Peyer's patch (tissue), 4 donors: Measurements from ENCODE around the gene HMX1. TPM values are rescaled to one million over a fixed set of nuclear protein-coding genes. Genes with fewer than 3 reads are reported as not detected.
A peak's percentile ranks its signal among the peaks of the same experiment; 100 is the strongest.

Experiments used
- DNase-seq, 3 donors: peaks; one replicate each; pipeline ENCODE4 v3.0.0-alpha.2; 2017 to 2019
- H3K27ac ChIP-seq, 4 donors: fragments of 200-600 bp; sonication (generic); one replicate each; pipeline ENCODE4 v1.5.1; 2016 to 2019
- H3K27me3 ChIP-seq, 2 donors: fragments of 200-600 bp; sonication (generic); one replicate each; pipeline ENCODE4 v1.5.1; 2019
- H3K36me3 ChIP-seq, 3 donors: fragments of 200-600 bp; sonication (generic); one replicate each; pipeline ENCODE4 v1.5.1; 2016 to 2019
- H3K4me1 ChIP-seq, 4 donors: fragments of 200-600 bp; sonication (generic); one replicate each; pipeline ENCODE4 v1.5.1; 2016 to 2019
- H3K4me3 ChIP-seq, 4 donors: fragments of 200-600 bp; sonication (generic); 1 replicate in 3 of 4; 2 replicates in 1 of 4; pipeline ENCODE4 v1.5.1; 2016 to 2019; ENCODE audit warnings: mild to moderate bottlenecking in 1 of 4
- H3K9me3 ChIP-seq, 4 donors: fragments of 200-600 bp; sonication (generic); one replicate each; pipeline ENCODE4 v1.5.1; 2016 to 2019; ENCODE audit warnings: mild to moderate bottlenecking in 1 of 4
- POLR2A ChIP-seq, 2 donors: fragments of 450-650 bp; IDR thresholded peaks; one replicate each; pipeline ENCODE4 v1.5.1; 2017; ENCODE audit warnings: antibody characterized with exemption in 2 of 2, mild to moderate bottlenecking in 2 of 2, moderate library complexity in 2 of 2
- total RNA-seq, 4 donors: library from RNA; depleted of rRNA; stranded (reverse); fragments of >200 nt; gene quantifications; one replicate each; pipeline ENCODE4 v1.1.0, GENCODE V29; 2016
- TF ChIP-seq, protein P1 (sequence below), 6 experiments: fragments of 450-650 bp in 4 of 6; fragments of 200-600 bp in 2 of 6; sonication (generic) in 1 of 6; IDR thresholded peaks; one replicate each; pipeline ENCODE4 v1.5.1; 2017 to 2019; ENCODE audit warnings: antibody characterized with exemption in 6 of 6, mild to moderate bottlenecking in 3 of 6, moderate library complexity in 1 of 6

HMX1 gene
- total RNA-seq, 4 donors from 2014 or later = not detected

DNA sequence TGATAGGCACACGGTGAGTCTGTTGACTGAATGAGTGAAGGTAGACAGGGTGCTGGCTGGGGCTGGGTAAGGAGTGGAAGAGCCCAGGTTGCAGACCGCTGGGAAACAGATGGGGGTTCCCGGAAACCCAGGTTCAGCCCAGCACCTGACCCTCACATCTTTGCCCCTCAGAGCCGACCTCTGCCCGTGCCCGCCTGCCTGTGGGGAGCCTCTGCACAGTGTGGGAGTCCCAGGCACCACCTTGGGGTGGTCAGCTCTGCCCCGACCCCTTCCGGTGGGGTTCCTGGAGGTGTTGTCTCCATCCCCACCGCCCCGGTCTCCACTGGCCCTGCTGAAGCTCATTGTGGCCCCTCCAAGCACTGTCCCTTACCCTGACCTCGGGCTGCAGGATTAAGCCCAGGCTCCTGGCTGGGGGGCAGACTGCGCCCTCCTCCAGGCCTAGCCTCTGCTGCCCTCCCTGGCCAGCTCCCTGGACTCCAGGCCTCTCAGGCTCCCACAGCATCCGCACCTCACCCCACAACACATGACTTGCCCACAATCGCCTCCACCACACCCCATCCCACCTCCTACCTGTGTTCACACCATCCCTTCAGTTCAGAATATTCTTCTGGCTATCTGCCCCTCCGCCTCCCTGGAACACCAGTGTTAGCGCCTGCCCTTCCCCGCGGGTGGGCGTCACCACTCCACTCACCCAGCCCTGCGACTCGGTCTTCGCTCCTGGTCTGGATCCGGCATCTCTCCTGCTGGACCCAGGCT, 21.4 kb downstream of the HMX1 start:
- H3K9me3 ChIP-seq = no peaks in the 10 kb centered on the region
- H3K4me1 ChIP-seq = no peaks in the 10 kb centered on the region
- no peaks in the 10 kb centered on the region for H3K27me3 ChIP-seq
- no peak overlapping the region for H3K27ac ChIP-seq
- H3K36me3 ChIP-seq = no peaks in the 10 kb centered on the region
- DNase-seq = peak in 1 of 3 donors; percentile 30
- no peak for TF ChIP-seq POLR2A (IDR thresholded peaks at IDR 0.05)
- TF ChIP-seq, protein P1, sequence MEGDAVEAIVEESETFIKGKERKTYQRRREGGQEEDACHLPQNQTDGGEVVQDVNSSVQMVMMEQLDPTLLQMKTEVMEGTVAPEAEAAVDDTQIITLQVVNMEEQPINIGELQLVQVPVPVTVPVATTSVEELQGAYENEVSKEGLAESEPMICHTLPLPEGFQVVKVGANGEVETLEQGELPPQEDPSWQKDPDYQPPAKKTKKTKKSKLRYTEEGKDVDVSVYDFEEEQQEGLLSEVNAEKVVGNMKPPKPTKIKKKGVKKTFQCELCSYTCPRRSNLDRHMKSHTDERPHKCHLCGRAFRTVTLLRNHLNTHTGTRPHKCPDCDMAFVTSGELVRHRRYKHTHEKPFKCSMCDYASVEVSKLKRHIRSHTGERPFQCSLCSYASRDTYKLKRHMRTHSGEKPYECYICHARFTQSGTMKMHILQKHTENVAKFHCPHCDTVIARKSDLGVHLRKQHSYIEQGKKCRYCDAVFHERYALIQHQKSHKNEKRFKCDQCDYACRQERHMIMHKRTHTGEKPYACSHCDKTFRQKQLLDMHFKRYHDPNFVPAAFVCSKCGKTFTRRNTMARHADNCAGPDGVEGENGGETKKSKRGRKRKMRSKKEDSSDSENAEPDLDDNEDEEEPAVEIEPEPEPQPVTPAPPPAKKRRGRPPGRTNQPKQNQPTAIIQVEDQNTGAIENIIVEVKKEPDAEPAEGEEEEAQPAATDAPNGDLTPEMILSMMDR (IDR thresholded peaks at IDR 0.05) = no peak
- no peak overlapping the region for H3K4me3 ChIP-seq

DNA sequence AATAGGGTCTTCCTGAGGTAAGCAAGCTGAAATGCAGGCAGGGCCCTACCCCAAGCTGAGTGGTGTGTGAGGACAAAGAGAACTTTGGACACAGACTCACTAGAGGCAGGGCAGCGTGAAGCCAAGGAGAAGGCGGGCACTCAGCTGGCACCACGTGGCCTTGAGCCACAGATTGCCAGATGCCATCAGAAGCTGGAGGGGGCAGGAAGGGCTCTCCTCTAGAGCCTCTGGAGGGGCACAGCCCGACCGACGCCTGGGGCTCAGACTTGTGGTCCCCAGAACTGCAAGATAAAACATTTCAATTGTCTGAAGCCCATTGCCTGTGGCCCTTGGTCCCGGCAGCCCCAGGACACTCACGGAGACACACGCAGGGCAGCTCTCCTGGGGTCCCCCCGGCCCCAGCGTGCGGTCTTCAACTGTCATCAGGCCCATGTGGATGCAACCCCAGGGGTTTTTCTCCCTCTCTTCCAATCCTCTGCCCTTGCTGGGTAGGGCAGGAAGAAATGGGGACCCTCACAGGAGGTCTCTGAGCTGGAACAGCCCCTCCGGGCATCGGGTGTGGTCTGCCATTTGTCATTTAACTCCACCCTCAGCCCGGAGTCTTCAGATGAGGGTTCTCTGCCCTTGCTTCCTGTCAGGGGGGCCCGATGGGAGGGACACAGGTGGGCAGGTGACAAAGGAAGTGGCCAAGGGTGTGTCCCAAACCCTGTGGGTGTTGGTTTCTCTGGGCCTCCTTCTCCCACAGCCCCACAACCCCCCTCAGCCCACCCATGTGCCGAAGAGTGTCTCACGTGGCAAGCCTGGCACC, 22.2 kb downstream of the HMX1 start:
- H3K9me3 ChIP-seq = no peaks in the 10 kb centered on the region
- no peak overlapping the region for H3K27ac ChIP-seq
- H3K4me1 ChIP-seq = no peaks in the 10 kb centered on the region
- no peaks in the 10 kb centered on the region for H3K27me3 ChIP-seq
- DNase-seq = peak in 1 of 3 donors; percentile 27
- H3K36me3 ChIP-seq = no peaks in the 10 kb centered on the region
- TF ChIP-seq POLR2A (IDR thresholded peaks at IDR 0.05) = no peak
- TF ChIP-seq, protein P1 (IDR thresholded peaks at IDR 0.05) = no peak
- H3K4me3 ChIP-seq = no peak overlapping the region

- no peak overlapping the region for H3K27ac ChIP-seq
- TF ChIP-seq, protein P1 (IDR thresholded peaks at IDR 0.05) = no peak
- TF ChIP-seq POLR2A (IDR thresholded peaks at IDR 0.05) = no peak
- no peaks in the 10 kb centered on the region for H3K9me3 ChIP-seq
- no peaks in the 10 kb centered on the region for H3K4me1 ChIP-seq
- no peak overlapping the region for H3K4me3 ChIP-seq
- H3K27me3 ChIP-seq = no peaks in the 10 kb centered on the region
- no peak for DNase-seq
- H3K36me3 ChIP-seq = no peaks in the 10 kb centered on the region
Measured at GRCh38 chr4:8848507-8849265, 23.0 kb downstream of the HMX1 start.

DNA sequence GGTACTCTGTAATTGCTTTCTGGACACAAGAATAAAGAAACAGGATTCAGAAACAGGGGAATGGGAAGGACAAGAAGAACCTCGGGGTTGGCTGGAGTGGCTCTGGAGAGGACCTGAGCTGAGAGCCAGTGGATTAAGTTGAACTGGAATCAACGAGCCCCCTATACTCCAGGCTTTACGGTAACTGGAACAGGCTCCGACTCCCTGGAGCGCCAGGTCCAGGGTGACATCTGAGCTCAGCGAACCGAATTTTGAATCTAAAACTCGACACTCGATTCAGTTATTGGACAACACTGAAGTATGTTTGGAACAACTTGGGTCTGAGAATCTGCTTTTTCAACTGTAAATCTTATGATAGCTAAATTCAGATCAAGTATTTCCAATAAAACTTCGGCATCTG, 23.9 kb downstream of the HMX1 start:
- H3K9me3 ChIP-seq = no peaks in the 10 kb centered on the region
- no peaks in the 10 kb centered on the region for H3K27me3 ChIP-seq
- no peaks in the 10 kb centered on the region for H3K36me3 ChIP-seq
- no peak overlapping the region for H3K27ac ChIP-seq
- TF ChIP-seq, protein P1 (IDR thresholded peaks at IDR 0.05) = no peak
- TF ChIP-seq POLR2A (IDR thresholded peaks at IDR 0.05) = no peak
- no peak overlapping the region for H3K4me3 ChIP-seq
- peak in 1 of 3 donors; percentile 19 for DNase-seq
- no peaks in the 10 kb centered on the region for H3K4me1 ChIP-seq

GRCh38 chr4:8847331-8847730, 24.3 kb downstream of the HMX1 start:
- H3K36me3 ChIP-seq = no peaks in the 10 kb centered on the region
- H3K4me1 ChIP-seq = no peaks in the 10 kb centered on the region
- TF ChIP-seq, protein P1 (IDR thresholded peaks at IDR 0.05) = no peak
- no peak for TF ChIP-seq POLR2A (IDR thresholded peaks at IDR 0.05)
- no peak overlapping the region for H3K27ac ChIP-seq
- H3K27me3 ChIP-seq = no peaks in the 10 kb centered on the region
- peak in 2 of 3 donors; percentile 9 to 21 for DNase-seq
- no peaks in the 10 kb centered on the region for H3K9me3 ChIP-seq
- H3K4me3 ChIP-seq = no peak overlapping the region
